ENCODE data around the gene GRK3.

DNA sequence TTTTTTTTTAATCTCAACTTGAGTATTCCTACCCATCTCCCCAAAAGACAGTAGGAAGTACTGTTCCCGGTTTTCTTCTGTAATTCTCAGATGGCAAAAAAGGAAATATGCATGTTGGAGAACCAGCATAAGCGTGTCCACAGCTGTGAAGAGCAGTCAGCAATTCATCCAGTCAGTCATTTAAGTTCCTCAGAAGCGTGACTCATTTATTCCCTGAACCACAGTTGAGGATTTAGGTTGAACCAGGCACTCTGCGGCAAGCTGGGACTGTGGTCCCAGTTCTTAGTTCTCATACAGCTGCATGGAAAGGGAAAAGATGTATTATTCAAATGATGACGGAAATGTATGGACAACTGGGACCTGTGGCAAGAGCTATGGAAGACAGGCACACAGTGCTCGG lies 116.5 kb downstream of the GRK3 start:
- TF ChIP-seq, protein P1, sequence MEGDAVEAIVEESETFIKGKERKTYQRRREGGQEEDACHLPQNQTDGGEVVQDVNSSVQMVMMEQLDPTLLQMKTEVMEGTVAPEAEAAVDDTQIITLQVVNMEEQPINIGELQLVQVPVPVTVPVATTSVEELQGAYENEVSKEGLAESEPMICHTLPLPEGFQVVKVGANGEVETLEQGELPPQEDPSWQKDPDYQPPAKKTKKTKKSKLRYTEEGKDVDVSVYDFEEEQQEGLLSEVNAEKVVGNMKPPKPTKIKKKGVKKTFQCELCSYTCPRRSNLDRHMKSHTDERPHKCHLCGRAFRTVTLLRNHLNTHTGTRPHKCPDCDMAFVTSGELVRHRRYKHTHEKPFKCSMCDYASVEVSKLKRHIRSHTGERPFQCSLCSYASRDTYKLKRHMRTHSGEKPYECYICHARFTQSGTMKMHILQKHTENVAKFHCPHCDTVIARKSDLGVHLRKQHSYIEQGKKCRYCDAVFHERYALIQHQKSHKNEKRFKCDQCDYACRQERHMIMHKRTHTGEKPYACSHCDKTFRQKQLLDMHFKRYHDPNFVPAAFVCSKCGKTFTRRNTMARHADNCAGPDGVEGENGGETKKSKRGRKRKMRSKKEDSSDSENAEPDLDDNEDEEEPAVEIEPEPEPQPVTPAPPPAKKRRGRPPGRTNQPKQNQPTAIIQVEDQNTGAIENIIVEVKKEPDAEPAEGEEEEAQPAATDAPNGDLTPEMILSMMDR (IDR thresholded peaks at IDR 0.05; ENCODE audit: extremely low read depth in 1 of 2, insufficient read depth in 1 of 2, low read depth in 1 of 2, low read length in 2 of 2): no peak
- no peak for TF ChIP-seq POLR2AphosphoS5 (IDR thresholded peaks at IDR 0.05; ENCODE audit: insufficient read depth, low read depth, low read length)
- TF ChIP-seq POLR2A (IDR thresholded peaks at IDR 0.05; ENCODE audit: low read depth, low read length): no peak
- TF ChIP-seq EZH2 (IDR thresholded peaks at IDR 0.05; ENCODE audit: borderline replicate concordance, low read depth, low read length, severe bottlenecking): no peak
